DND-41 (cell line): Measurements from ENCODE around the gene ZNF521.

Experiments used
- ATAC-seq: fragments of 200-7000 bp; cut with Tn5 transposase; 3 replicates; pipeline ENCODE4 v1.9.1; 2021; ENCODE audit warnings: low read depth; ENCODE audit not compliant: insufficient read depth
- DNase-seq: peaks from one replicate; pipeline ENCODE4 v3.0.0-alpha.2; 2020
- H2AFZ ChIP-seq: 2 replicates; pipeline ENCODE4 v1.6.0; 2012; ENCODE audit warnings: low read depth, low read length
- H3K27ac ChIP-seq: 2 replicates; pipeline ENCODE4 v1.5.1; 2012; ENCODE audit warnings: low read length, inconsistent platforms
- H3K27me3 ChIP-seq: fragments of 200-600 bp; sonication (generic); 2 replicates; pipeline ENCODE4 v1.6.0; 2012; ENCODE audit warnings: low read length, mild to moderate bottlenecking, inconsistent platforms; ENCODE audit not compliant: insufficient read depth, poor library complexity
- H3K36me3 ChIP-seq: 2 replicates; pipeline ENCODE4 v1.5.1; 2012; ENCODE audit warnings: low read length, inconsistent platforms; ENCODE audit not compliant: insufficient read depth
- H3K4me1 ChIP-seq: 2 replicates; pipeline ENCODE4 v1.5.1; 2012; ENCODE audit warnings: mild to moderate bottlenecking, low read length; ENCODE audit not compliant: insufficient read depth
- H3K4me2 ChIP-seq: 2 replicates; pipeline ENCODE4 v1.6.0; 2012; ENCODE audit warnings: mild to moderate bottlenecking, moderate library complexity, low read length, inconsistent platforms; ENCODE audit not compliant: insufficient read depth
- H3K4me3 ChIP-seq, 2 experiments: fragments of 200-600 bp in 1 of 2; shearing (Covaris generic) in 1 of 2; 2 replicates each; pipeline ENCODE4 v1.5.1; 2012 to 2016; ENCODE audit warnings: inconsistent platforms in 2 of 2, low read length in 2 of 2, mild to moderate bottlenecking in 2 of 2, low read depth in 1 of 2, moderate library complexity in 1 of 2
- H3K79me2 ChIP-seq: 2 replicates; pipeline ENCODE4 v1.6.0; 2012; ENCODE audit warnings: low read length, inconsistent platforms; ENCODE audit not compliant: insufficient read depth
- H3K9ac ChIP-seq: 2 replicates; pipeline ENCODE4 v1.6.0; 2012; ENCODE audit warnings: low read depth, mild to moderate bottlenecking, inconsistent platforms, low read length, moderate library complexity
- H3K9me3 ChIP-seq: 2 replicates; pipeline ENCODE4 v1.5.1; 2012; ENCODE audit warnings: low read length, moderate library complexity, mild to moderate bottlenecking, inconsistent platforms; ENCODE audit not compliant: insufficient read depth, severe bottlenecking
- H4K20me1 ChIP-seq: 2 replicates; pipeline ENCODE4 v1.6.0; 2012; ENCODE audit warnings: low read length; ENCODE audit not compliant: insufficient read depth
- CTCF ChIP-seq: IDR thresholded peaks from 2 replicates; pipeline ENCODE4 v1.5.1; 2012; ENCODE audit warnings: borderline replicate concordance, low read length, moderate library complexity, mild to moderate bottlenecking; ENCODE audit not compliant: poor library complexity, severe bottlenecking; ENCODE audit errors: extremely low read depth
- EZH2 ChIP-seq: IDR thresholded peaks from 3 replicates; pipeline ENCODE4 v1.6.1; 2012; ENCODE audit warnings: borderline replicate concordance, low read depth, mild to moderate bottlenecking, moderate library complexity, low read length, inconsistent platforms; ENCODE audit not compliant: severe bottlenecking

Gene ZNF521

GRCh38 chr18:25352629-25353005, 651 bp upstream of the ZNF521 start:
- H3K4me3 ChIP-seq: no peak overlapping the region; a peak in 1 of 4 replicates
- no peak for ATAC-seq
- TF ChIP-seq EZH2 (no peak), CTCF (no peak)

GRCh38 chr18:25351280-25351775, 638 bp downstream of the ZNF521 start:
- TF ChIP-seq EZH2 (no peak), CTCF (no peak)
- no peaks in the 10 kb centered on the region for H3K79me2 ChIP-seq
- no peak overlapping the region for H3K27ac ChIP-seq
- H3K4me1 ChIP-seq: peaks cover 18% of the 10 kb centered on the region
- peak overlapping the region; percentile 62 for H2AFZ ChIP-seq
- no peak for DNase-seq
- peak overlapping the region; percentile 82 for H3K4me2 ChIP-seq
- no peak for ATAC-seq
- peak overlapping the region; percentile 36 to 64; a peak in 3 of 4 replicates for H3K4me3 ChIP-seq
- H3K9ac ChIP-seq: peak overlapping the region; percentile 55
- no peaks in the 10 kb centered on the region for H4K20me1 ChIP-seq
- peaks cover 52% of the 10 kb centered on the region for H3K27me3 ChIP-seq
- H3K36me3 ChIP-seq: no peaks in the 10 kb centered on the region
- H3K9me3 ChIP-seq: no peaks in the 10 kb centered on the region

More at GRCh38 chr18:25352629-25353005, 651 bp upstream of the ZNF521 start:
- Histone ChIP-seq H4K20me1 (no peaks in the 10 kb centered on the region), H2AFZ (no peak overlapping the region), H3K36me3 (no peaks in the 10 kb centered on the region), H3K79me2 (no peaks in the 10 kb centered on the region), H3K9ac (no peak overlapping the region), H3K27ac (no peak overlapping the region), H3K27me3 (peaks cover 42% of the 10 kb centered on the region), H3K9me3 (no peaks in the 10 kb centered on the region), H3K4me2 (peak overlapping the region; percentile 49; the same call in 1 of the 2 replicates), H3K4me1 (peaks cover 18% of the 10 kb centered on the region)
- no peak for DNase-seq

DNA sequence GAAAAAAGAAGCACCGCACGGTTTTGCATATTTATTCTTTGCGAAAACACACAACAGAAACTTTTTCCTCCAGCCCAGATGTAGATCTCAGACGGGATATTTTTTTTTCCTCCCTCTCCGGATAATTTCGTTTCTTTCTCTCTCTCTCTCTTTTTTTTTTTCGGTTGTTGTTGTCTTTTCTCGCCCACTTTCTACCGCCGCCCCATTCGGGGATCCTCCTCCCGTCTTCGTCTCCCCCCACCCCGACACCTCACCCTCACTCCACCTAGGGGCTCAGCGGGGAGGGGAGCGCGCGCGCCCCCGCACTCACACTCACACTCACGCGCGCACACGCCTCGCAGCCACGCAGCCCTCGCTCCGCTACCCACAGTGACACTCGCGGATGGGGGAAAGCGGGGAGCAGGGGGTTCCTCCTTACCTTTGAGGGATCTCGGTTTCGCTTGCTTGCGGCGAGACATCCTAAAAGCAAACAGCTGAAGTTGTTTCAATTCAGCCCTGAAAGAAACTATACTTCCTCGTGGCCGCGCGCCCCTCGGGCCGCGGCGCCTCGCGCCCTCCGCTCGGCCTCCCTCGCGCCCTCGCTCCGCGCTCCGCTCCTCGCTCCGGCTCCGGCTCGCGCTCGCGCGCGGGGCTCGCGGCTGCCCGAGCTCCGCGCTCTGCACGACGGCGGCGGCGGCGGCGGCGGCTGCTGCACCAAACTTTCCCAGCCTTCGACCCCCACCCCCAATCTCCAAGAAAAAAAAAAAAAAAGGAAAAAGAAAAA, 1.3 kb downstream of the ZNF521 start:
- Histone ChIP-seq H3K27ac (no peak overlapping the region), H2AFZ (peak overlapping the region; percentile 31; the same call in 1 of the 2 replicates), H3K4me2 (peak overlapping the region; percentile 82), H3K27me3 (peaks cover 47% of the 10 kb centered on the region), H3K9me3 (no peaks in the 10 kb centered on the region), H3K36me3 (no peaks in the 10 kb centered on the region), H3K9ac (peak overlapping the region; percentile 55; the same call in 1 of the 2 replicates), H3K4me1 (peaks cover 18% of the 10 kb centered on the region), H3K4me3 (peak overlapping the region; percentile 36 to 64; a peak in 3 of 4 replicates), H3K79me2 (no peaks in the 10 kb centered on the region), H4K20me1 (no peaks in the 10 kb centered on the region)
- no peak for ATAC-seq
- TF ChIP-seq EZH2: no peak
- no peak for TF ChIP-seq CTCF
- no peak for DNase-seq
